GOT3 (cell line): Measurements from ENCODE around the gene ADGRB3.

ENCODE experiments used
- DNase-seq: peaks from one replicate; lab custom pipeline; 2025; ENCODE audit warnings: mixed read lengths; lab: John Stamatoyannopoulos, UW

ADGRB3 gene

GRCh38 chr6:68709091-68709490 is 74.0 kb downstream of the ADGRB3 start:
- DNase-seq, result no peak

- no peak for DNase-seq
Measured at GRCh38 chr6:68709882-68710281, 74.8 kb downstream of the ADGRB3 start.

- DNase-seq, result no peak
Measured at GRCh38 chr6:68710496-68710895, 75.4 kb downstream of the ADGRB3 start.

- DNase-seq, result no peak
Measured at GRCh38 chr6:68710916-68711315, 75.8 kb downstream of the ADGRB3 start.

GRCh38 chr6:68711386-68712000 is 76.4 kb downstream of the ADGRB3 start:
- DNase-seq, result no peak

- no peak for DNase-seq
Measured at GRCh38 chr6:68716620-68717019, 81.5 kb downstream of the ADGRB3 start.

- no peak for DNase-seq
Measured at GRCh38 chr6:68718385-68719073, 83.4 kb downstream of the ADGRB3 start.

GRCh38 chr6:68719761-68720160 is 84.7 kb downstream of the ADGRB3 start:
- DNase-seq, result no peak

- no peak for DNase-seq
Measured at GRCh38 chr6:68722891-68723527, 87.9 kb downstream of the ADGRB3 start.

- DNase-seq, result no peak
Measured at GRCh38 chr6:68724060-68724459, 89.0 kb downstream of the ADGRB3 start.

- no peak for DNase-seq
Measured at GRCh38 chr6:68726337-68726736, 91.3 kb downstream of the ADGRB3 start.

GRCh38 chr6:68726992-68727391 is 91.9 kb downstream of the ADGRB3 start:
- no peak for DNase-seq

GRCh38 chr6:68727699-68728098 is 92.6 kb downstream of the ADGRB3 start:
- no peak for DNase-seq

GRCh38 chr6:68728159-68728979 is 93.3 kb downstream of the ADGRB3 start:
- DNase-seq, result no peak

- DNase-seq, result no peak
Measured at GRCh38 chr6:68729377-68729903, 94.4 kb downstream of the ADGRB3 start.

GRCh38 chr6:68730291-68731054 is 95.4 kb downstream of the ADGRB3 start:
- DNase-seq, result no peak

- no peak for DNase-seq
Measured at GRCh38 chr6:68732423-68732822, 97.3 kb downstream of the ADGRB3 start.

- no peak for DNase-seq
Measured at GRCh38 chr6:68735866-68736265, 100.8 kb downstream of the ADGRB3 start.

GRCh38 chr6:68737061-68737460 is 102.0 kb downstream of the ADGRB3 start:
- no peak for DNase-seq

GRCh38 chr6:68738039-68738438 is 103.0 kb downstream of the ADGRB3 start:
- DNase-seq, result no peak

GRCh38 chr6:68740828-68741500 is 105.9 kb downstream of the ADGRB3 start:
- no peak for DNase-seq
